ENCODE results near the gene CCDC73.

The CCDC73 gene

DNA sequence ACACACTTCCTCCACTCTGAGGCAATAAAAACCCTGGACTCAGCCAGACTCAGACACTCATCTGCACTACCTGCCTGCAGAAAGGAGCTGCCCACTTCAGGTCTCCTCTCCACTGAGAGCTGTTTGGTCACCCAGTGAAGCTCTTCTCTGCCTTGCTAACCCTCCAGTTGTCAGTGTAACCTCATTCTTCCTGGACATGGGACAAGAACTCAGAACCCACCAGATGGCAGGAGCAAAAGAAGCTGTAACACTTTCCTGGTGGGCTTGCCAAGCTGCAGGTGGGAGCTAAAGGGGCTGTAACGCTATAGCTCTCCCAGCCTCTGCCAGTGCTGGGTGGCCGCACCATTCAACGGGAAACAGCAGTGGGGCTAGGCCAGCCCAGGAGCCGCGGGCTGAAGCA is 89.7 kb downstream of the CCDC73 start:
- no peak for DNase-seq (ENCODE audit: low read depth in 1 of 2, low spot score in 1 of 2)
- TF ChIP-seq CTCF (IDR thresholded peaks at IDR 0.05; ENCODE audit: insufficient read depth, low read length): no peak
- H3K27ac ChIP-seq (replicated peaks): no peak overlapping the region

GRCh38 chr11:32704261-32704660 is 90.2 kb downstream of the CCDC73 start:
- Histone ChIP-seq H3K27me3 (ENCODE audit: insufficient read depth, poor library complexity, severe bottlenecking) (no peaks in the 10 kb centered on the region), H3K27ac (replicated peaks) (no peak overlapping the region), H3K4me3 (replicated peaks; ENCODE audit: insufficient read depth, low read length) (no peak overlapping the region)
- TF ChIP-seq GABPA (IDR thresholded peaks at IDR 0.05; ENCODE audit: low read depth) (no peak), POLR2AphosphoS5 (IDR thresholded peaks at IDR 0.05; ENCODE audit: low read depth) (no peak), CTCF (IDR thresholded peaks at IDR 0.05; ENCODE audit: insufficient read depth, low read length) (no peak), SPI1 (IDR thresholded peaks at IDR 0.05; ENCODE audit: borderline replicate concordance, low read depth) (no peak)
- TF ChIP-seq, protein P1, sequence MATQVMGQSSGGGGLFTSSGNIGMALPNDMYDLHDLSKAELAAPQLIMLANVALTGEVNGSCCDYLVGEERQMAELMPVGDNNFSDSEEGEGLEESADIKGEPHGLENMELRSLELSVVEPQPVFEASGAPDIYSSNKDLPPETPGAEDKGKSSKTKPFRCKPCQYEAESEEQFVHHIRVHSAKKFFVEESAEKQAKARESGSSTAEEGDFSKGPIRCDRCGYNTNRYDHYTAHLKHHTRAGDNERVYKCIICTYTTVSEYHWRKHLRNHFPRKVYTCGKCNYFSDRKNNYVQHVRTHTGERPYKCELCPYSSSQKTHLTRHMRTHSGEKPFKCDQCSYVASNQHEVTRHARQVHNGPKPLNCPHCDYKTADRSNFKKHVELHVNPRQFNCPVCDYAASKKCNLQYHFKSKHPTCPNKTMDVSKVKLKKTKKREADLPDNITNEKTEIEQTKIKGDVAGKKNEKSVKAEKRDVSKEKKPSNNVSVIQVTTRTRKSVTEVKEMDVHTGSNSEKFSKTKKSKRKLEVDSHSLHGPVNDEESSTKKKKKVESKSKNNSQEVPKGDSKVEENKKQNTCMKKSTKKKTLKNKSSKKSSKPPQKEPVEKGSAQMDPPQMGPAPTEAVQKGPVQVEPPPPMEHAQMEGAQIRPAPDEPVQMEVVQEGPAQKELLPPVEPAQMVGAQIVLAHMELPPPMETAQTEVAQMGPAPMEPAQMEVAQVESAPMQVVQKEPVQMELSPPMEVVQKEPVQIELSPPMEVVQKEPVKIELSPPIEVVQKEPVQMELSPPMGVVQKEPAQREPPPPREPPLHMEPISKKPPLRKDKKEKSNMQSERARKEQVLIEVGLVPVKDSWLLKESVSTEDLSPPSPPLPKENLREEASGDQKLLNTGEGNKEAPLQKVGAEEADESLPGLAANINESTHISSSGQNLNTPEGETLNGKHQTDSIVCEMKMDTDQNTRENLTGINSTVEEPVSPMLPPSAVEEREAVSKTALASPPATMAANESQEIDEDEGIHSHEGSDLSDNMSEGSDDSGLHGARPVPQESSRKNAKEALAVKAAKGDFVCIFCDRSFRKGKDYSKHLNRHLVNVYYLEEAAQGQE (IDR thresholded peaks at IDR 0.05; ENCODE audit: insufficient replicate concordance, low read depth): no peak
- DNase-seq (ENCODE audit: low read depth in 1 of 2, low spot score in 1 of 2): no peak

More for the DNA sequence above, 89.7 kb downstream of the CCDC73 start:
- Histone ChIP-seq H3K4me3 (replicated peaks; ENCODE audit: insufficient read depth, low read length) (no peak overlapping the region), H3K27me3 (ENCODE audit: insufficient read depth, poor library complexity, severe bottlenecking) (no peaks in the 10 kb centered on the region)

GRCh38 chr11:32701616-32702015 is 92.8 kb downstream of the CCDC73 start:
- H3K27ac ChIP-seq (replicated peaks): no peak overlapping the region
- TF ChIP-seq GABPA (IDR thresholded peaks at IDR 0.05; ENCODE audit: low read depth) (no peak), CTCF (IDR thresholded peaks at IDR 0.05; ENCODE audit: insufficient read depth, low read length) (no peak), POLR2AphosphoS5 (IDR thresholded peaks at IDR 0.05; ENCODE audit: low read depth) (no peak), SPI1 (IDR thresholded peaks at IDR 0.05; ENCODE audit: borderline replicate concordance, low read depth) (no peak)
- TF ChIP-seq, protein P1 (IDR thresholded peaks at IDR 0.05; ENCODE audit: insufficient replicate concordance, low read depth): no peak
- H3K4me3 ChIP-seq (replicated peaks; ENCODE audit: insufficient read depth, low read length): no peak overlapping the region
- DNase-seq (ENCODE audit: low read depth in 1 of 2, low spot score in 1 of 2): no peak
- H3K27me3 ChIP-seq (ENCODE audit: insufficient read depth, poor library complexity, severe bottlenecking): no peaks in the 10 kb centered on the region

GRCh38 chr11:32698579-32698978 is 95.9 kb downstream of the CCDC73 start:
- TF ChIP-seq POLR2AphosphoS5 (IDR thresholded peaks at IDR 0.05; ENCODE audit: low read depth) (no peak), GABPA (IDR thresholded peaks at IDR 0.05; ENCODE audit: low read depth) (no peak), CTCF (IDR thresholded peaks at IDR 0.05; ENCODE audit: insufficient read depth, low read length) (no peak), SPI1 (IDR thresholded peaks at IDR 0.05; ENCODE audit: borderline replicate concordance, low read depth) (no peak)
- TF ChIP-seq, protein P1 (IDR thresholded peaks at IDR 0.05; ENCODE audit: insufficient replicate concordance, low read depth): no peak
- H3K27ac ChIP-seq (replicated peaks): no peak overlapping the region
- H3K4me3 ChIP-seq (replicated peaks; ENCODE audit: insufficient read depth, low read length): no peak overlapping the region
- H3K27me3 ChIP-seq (ENCODE audit: insufficient read depth, poor library complexity, severe bottlenecking): no peaks in the 10 kb centered on the region
- DNase-seq (ENCODE audit: low read depth in 1 of 2, low spot score in 1 of 2): no peak
